NT2/D1 (cell line): ENCODE measurements around the gene CPEB1.

Source experiments
- DNase-seq: peaks from one replicate; pipeline ENCODE4 v3.0.0-alpha.2; 2011; ENCODE audit warnings: low read depth, low spot score
- H3K27me3 ChIP-seq: 2 replicates; pipeline ENCODE4 v1.6.0; 2011; ENCODE audit warnings: mild to moderate bottlenecking; ENCODE audit not compliant: insufficient read length, insufficient read depth
- H3K36me3 ChIP-seq: 2 replicates; pipeline ENCODE4 v1.6.1; 2011; ENCODE audit warnings: mild to moderate bottlenecking, low read length, mixed read lengths; ENCODE audit not compliant: insufficient read depth, insufficient read length
- H3K4me1 ChIP-seq: 2 replicates; pipeline ENCODE4 v1.5.1; 2011; ENCODE audit not compliant: insufficient read depth, insufficient read length
- H3K4me3 ChIP-seq: 2 replicates; pipeline ENCODE4 v1.5.1; 2011; ENCODE audit warnings: low read depth; ENCODE audit not compliant: insufficient read length
- H3K9ac ChIP-seq: 2 replicates; pipeline ENCODE4 v1.6.0; 2011; ENCODE audit warnings: low read depth; ENCODE audit not compliant: insufficient read length
- H3K9me3 ChIP-seq: 2 replicates; pipeline ENCODE4 v1.5.1; 2011; ENCODE audit warnings: mild to moderate bottlenecking, low read length; ENCODE audit not compliant: insufficient read depth
- SUZ12 ChIP-seq: IDR thresholded peaks from 2 replicates; pipeline ENCODE4 v1.6.1; 2011; ENCODE audit not compliant: insufficient read length, insufficient read depth; ENCODE audit errors: extremely low read depth
- YY1 ChIP-seq: IDR thresholded peaks from 2 replicates; pipeline ENCODE4 v1.6.1; 2011; ENCODE audit not compliant: insufficient read length, insufficient read depth
- ZNF274 ChIP-seq: IDR thresholded peaks from 2 replicates; pipeline ENCODE4 v1.6.1; 2011; ENCODE audit warnings: mild to moderate bottlenecking, low read depth, low read length

Gene CPEB1

GRCh38 chr15:82554849-82555248, 92.3 kb downstream of the CPEB1 start:
- H3K9ac ChIP-seq: no peak overlapping the region

DNA sequence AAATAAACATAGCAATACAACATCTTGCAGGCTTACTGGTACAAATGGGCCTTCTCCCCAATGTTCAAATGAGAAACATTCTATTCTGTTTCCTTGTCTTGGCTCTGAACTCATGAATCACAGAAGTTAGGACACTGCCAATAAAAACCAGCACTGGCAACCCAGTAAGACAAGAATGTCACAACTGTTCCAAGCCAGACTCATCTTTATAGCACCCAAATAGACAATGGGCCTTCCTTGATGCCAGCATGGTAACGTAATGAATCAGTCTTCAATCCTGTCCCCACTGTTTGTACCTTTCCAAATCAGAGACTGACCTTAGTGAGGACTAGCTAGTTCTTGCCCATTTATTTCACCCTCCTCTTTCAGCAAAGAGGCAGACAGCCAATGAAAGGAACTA, 92.8 kb downstream of the CPEB1 start:
- Histone ChIP-seq H3K9me3 (no peaks in the 10 kb centered on the region), H3K27me3 (no peaks in the 10 kb centered on the region), H3K4me1 (no peaks in the 10 kb centered on the region), H3K4me3 (no peak overlapping the region), H3K9ac (no peak overlapping the region), H3K36me3 (peaks cover 14% of the 10 kb centered on the region)
- TF ChIP-seq YY1 (no peak), ZNF274 (no peak), SUZ12 (no peak)
- no peak for DNase-seq

More at GRCh38 chr15:82554849-82555248, 92.3 kb downstream of the CPEB1 start:
- H3K27me3 ChIP-seq: no peaks in the 10 kb centered on the region
- no peak overlapping the region for H3K4me3 ChIP-seq
- H3K9me3 ChIP-seq: no peaks in the 10 kb centered on the region
- no peak for DNase-seq
- peaks cover 9% of the 10 kb centered on the region for H3K36me3 ChIP-seq
- TF ChIP-seq SUZ12 (no peak), YY1 (no peak), ZNF274 (no peak)
- no peaks in the 10 kb centered on the region for H3K4me1 ChIP-seq

- no peak for DNase-seq
- no peaks in the 10 kb centered on the region for H3K4me1 ChIP-seq
- TF ChIP-seq YY1: no peak
- TF ChIP-seq SUZ12: no peak
Measured at GRCh38 chr15:82553846-82554245, 93.3 kb downstream of the CPEB1 start.

GRCh38 chr15:82552861-82553260, 94.3 kb downstream of the CPEB1 start:
- no peak for DNase-seq
- no peak overlapping the region for H3K4me3 ChIP-seq
- no peaks in the 10 kb centered on the region for H3K9me3 ChIP-seq
- H3K27me3 ChIP-seq: no peaks in the 10 kb centered on the region
- no peaks in the 10 kb centered on the region for H3K4me1 ChIP-seq
- H3K36me3 ChIP-seq: peaks cover 16% of the 10 kb centered on the region
- H3K9ac ChIP-seq: no peak overlapping the region
- TF ChIP-seq YY1: no peak
- TF ChIP-seq ZNF274: no peak
- no peak for TF ChIP-seq SUZ12

More at GRCh38 chr15:82553846-82554245, 93.3 kb downstream of the CPEB1 start:
- H3K4me3 ChIP-seq: no peak overlapping the region
- no peak overlapping the region for H3K9ac ChIP-seq
- H3K36me3 ChIP-seq: peaks cover 16% of the 10 kb centered on the region
- no peaks in the 10 kb centered on the region for H3K27me3 ChIP-seq
- no peaks in the 10 kb centered on the region for H3K9me3 ChIP-seq

DNA sequence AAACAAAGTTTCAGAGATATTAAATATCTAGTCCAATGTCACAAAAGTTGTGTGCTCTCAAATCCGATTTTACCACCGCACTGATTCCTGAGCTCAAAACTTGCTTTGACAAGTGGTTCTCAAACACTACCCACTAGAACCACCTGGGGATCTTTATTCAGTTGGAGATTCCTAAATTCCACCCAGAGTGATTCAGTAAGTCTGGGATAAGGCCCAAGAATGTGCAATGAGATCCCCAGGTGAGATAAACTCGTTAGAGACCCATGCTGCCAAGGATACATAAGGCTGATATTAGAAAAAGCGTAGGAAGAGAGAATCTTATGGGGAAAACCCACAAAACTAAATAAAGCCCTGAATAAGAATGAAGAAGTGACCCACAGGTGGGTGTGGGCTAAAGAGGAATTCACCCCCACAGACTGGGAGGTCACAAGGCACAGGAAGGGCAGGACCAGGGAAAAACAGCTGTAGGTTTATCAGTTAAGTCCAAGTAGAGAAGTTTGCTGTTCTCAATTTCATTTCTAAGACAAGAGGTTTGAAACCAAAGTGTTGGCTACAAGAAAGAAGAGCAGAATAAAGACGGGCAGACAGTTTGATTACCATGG, 95.4 kb downstream of the CPEB1 start:
- Histone ChIP-seq H3K27me3 (no peaks in the 10 kb centered on the region), H3K9me3 (no peaks in the 10 kb centered on the region), H3K36me3 (peaks cover 16% of the 10 kb centered on the region), H3K9ac (no peak overlapping the region), H3K4me3 (no peak overlapping the region), H3K4me1 (no peaks in the 10 kb centered on the region)
- no peak for DNase-seq
- TF ChIP-seq ZNF274 (no peak), SUZ12 (no peak), YY1 (no peak)

GRCh38 chr15:82549199-82549665, 97.9 kb downstream of the CPEB1 start:
- no peak overlapping the region for H3K4me3 ChIP-seq
- peaks cover 16% of the 10 kb centered on the region for H3K36me3 ChIP-seq
- no peak overlapping the region for H3K9ac ChIP-seq
- no peaks in the 10 kb centered on the region for H3K27me3 ChIP-seq
- TF ChIP-seq SUZ12 (no peak), ZNF274 (no peak), YY1 (no peak)
- no peaks in the 10 kb centered on the region for H3K9me3 ChIP-seq
- peaks cover 3% of the 10 kb centered on the region for H3K4me1 ChIP-seq
- no peak for DNase-seq

DNA sequence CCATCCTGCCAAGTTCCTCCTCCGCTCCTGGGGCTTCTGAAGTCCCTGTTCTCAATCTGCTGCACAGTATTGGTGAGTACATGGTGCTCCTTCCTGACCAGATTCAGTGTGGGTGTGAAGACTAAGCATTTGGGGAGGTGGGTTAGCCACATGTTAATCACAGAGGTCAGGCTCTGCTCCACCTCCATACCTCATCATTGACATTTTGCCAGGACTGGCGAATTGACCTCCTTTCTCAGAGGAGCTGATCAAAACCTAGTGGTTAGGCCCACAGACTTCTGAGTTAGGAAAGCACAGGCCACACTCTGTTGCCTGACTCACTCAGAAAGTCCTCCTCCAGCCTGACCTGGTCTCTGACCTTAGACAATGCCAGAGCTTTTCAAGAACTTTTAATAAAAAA, 98.5 kb downstream of the CPEB1 start:
- TF ChIP-seq ZNF274 (no peak), YY1 (no peak), SUZ12 (no peak)
- no peak for DNase-seq

GRCh38 chr15:82545478-82545877, 101.7 kb downstream of the CPEB1 start:
- Histone ChIP-seq H3K4me1 (peaks cover 3% of the 10 kb centered on the region), H3K9ac (no peak overlapping the region), H3K4me3 (no peak overlapping the region), H3K36me3 (peaks cover 10% of the 10 kb centered on the region), H3K9me3 (no peaks in the 10 kb centered on the region), H3K27me3 (no peaks in the 10 kb centered on the region)
- DNase-seq: no peak
- TF ChIP-seq SUZ12: no peak
- TF ChIP-seq ZNF274: no peak
- no peak for TF ChIP-seq YY1

More for the DNA sequence above, 98.5 kb downstream of the CPEB1 start:
- Histone ChIP-seq H3K36me3 (peaks cover 15% of the 10 kb centered on the region), H3K4me1 (peaks cover 3% of the 10 kb centered on the region), H3K9me3 (no peaks in the 10 kb centered on the region), H3K27me3 (no peaks in the 10 kb centered on the region), H3K4me3 (no peak overlapping the region), H3K9ac (no peak overlapping the region)
